Activated CD4-positive, alpha-beta memory T cell treated with anti-CD3 and anti-CD28 coated beads for 36 hours (primary cell): Measurements from ENCODE around the gene HBG1. TPM values are rescaled to one million over a fixed set of nuclear protein-coding genes. Genes with fewer than 3 reads are reported as not detected.

Source experiments
- CTCF ChIA-PET: fragments of 350-600 bp; sonication (Branson Sonifier 250); formaldehyde crosslinking; loops from one replicate; lab custom pipeline; 2021; ENCODE audit warnings: antibody characterized with exemption, inconsistent platforms; lab: Charles Lee
- POLR2A ChIA-PET: fragments of 350-600 bp; sonication (Branson Sonifier 250); formaldehyde crosslinking; loops from one replicate; lab custom pipeline; 2021; ENCODE audit warnings: antibody characterized with exemption; lab: Charles Lee
- DNase-seq: peaks from one replicate; pipeline ENCODE4 v3.0.0-alpha.2; 2020
- H3K27ac Mint-ChIP-seq: one replicate; pipeline ENCODE4 v1.8.0; 2021; ENCODE audit warnings: mixed read lengths
- H3K27me3 Mint-ChIP-seq: one replicate; pipeline ENCODE4 v1.8.0; 2021; ENCODE audit warnings: mixed read lengths
- H3K36me3 Mint-ChIP-seq: one replicate; pipeline ENCODE4 v1.8.0; 2021; ENCODE audit warnings: mixed read lengths
- H3K4me1 Mint-ChIP-seq: one replicate; pipeline ENCODE4 v1.8.0; 2021; ENCODE audit warnings: low read depth, mixed read lengths
- H3K4me3 Mint-ChIP-seq: one replicate; pipeline ENCODE4 v1.8.0; 2021; ENCODE audit warnings: mild to moderate bottlenecking, mixed read lengths
- H3K9me3 Mint-ChIP-seq: one replicate; pipeline ENCODE4 v1.8.0; 2021; ENCODE audit warnings: mixed read lengths
- intact Hi-C: fragments of 100-400 bp; cut with micrococcal nuclease; formaldehyde crosslinking; loops from one replicate; pipeline ENCODE4 v1.15.1; 2023
- total RNA-seq, 2 experiments: library from RNA; stranded (reverse); gene quantifications; one replicate each; pipeline ENCODE4 v1.2.3, GENCODE V29; 2021

HBG1 gene
- total RNA-seq, 2 experiments from 2014 or later = not detected

DNA sequence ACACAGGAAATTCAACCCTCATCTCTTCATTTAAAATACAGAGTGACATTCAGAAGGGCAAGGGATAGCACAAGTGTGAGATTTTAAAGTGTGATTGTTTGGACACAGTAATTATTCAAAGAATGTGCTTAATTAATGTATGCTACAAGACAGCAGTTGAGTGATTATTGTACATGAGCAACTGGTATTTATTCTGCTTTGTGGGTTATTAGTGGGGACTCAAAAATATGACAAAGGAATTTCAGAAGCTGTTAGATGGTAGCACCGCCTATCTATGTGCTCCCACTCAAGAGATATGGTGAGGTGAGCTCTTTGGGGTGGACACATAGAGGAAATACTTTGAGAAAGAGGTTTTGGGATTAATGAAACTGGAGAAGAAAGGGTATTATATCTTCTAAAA, 9.6 kb downstream of the HBG1 start:
- Mint-ChIP-seq H3K4me1 (no peaks in the 10 kb centered on the region), H3K27ac (no peak overlapping the region), H3K9me3 (no peaks in the 10 kb centered on the region), H3K27me3 (no peaks in the 10 kb centered on the region), H3K36me3 (no peaks in the 10 kb centered on the region), H3K4me3 (no peak overlapping the region)
- intact Hi-C loops = no loop called here
- ChIA-PET CTCF (no interaction called here), POLR2A (no interaction called here)
- no peak for DNase-seq

DNA sequence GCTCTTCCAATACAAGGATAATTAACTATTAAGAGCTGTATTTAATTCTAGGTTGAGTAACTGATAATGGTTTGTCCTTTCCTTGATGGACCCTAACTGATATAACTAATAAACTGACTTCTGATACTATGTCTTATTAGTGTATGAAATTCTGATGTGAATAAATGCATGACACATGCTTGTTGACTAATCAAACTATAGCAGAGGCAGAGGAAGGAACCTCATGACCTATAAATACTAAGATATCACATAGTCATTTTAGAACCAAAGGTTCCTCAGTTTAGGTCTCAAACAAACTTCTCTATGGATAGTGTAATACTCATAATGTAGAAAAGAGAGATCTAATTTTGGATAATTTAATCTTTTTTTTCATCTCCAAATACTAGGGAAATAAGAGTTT, 10.6 kb downstream of the HBG1 start:
- no peak overlapping the region for H3K27ac Mint-ChIP-seq
- no peak for DNase-seq
- CTCF ChIA-PET = no interaction called here
- POLR2A ChIA-PET = no interaction called here
- H3K4me1 Mint-ChIP-seq = peaks cover 5% of the 10 kb centered on the region
- no peaks in the 10 kb centered on the region for H3K9me3 Mint-ChIP-seq
- no peak overlapping the region for H3K4me3 Mint-ChIP-seq
- no peaks in the 10 kb centered on the region for H3K36me3 Mint-ChIP-seq
- intact Hi-C loops = no loop called here
- H3K27me3 Mint-ChIP-seq = no peaks in the 10 kb centered on the region

DNA sequence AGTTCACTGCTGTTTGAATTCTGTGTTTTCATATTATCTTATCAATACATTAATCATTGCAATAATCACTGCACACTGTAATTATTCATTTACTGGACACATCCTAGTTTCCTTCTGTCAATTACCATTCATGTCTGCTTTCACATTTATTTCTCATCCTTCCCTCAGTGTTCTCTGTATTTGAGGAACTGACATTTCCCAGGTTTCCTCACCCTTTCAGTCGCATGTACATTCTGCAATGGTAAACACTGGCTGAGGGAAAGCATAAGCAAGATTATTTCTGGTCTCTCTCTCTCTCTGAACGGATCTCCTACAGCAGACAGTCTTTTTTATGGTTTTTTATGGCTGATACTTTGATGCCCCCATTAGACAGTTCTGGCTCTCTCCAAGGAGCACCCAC, 11.2 kb downstream of the HBG1 start:
- ChIA-PET POLR2A (no interaction called here), CTCF (no interaction called here)
- no peak for DNase-seq
- H3K27ac Mint-ChIP-seq = no peak overlapping the region
- peaks cover 5% of the 10 kb centered on the region for H3K4me1 Mint-ChIP-seq
- no peaks in the 10 kb centered on the region for H3K36me3 Mint-ChIP-seq
- H3K27me3 Mint-ChIP-seq = no peaks in the 10 kb centered on the region
- no peaks in the 10 kb centered on the region for H3K9me3 Mint-ChIP-seq
- H3K4me3 Mint-ChIP-seq = no peak overlapping the region
- intact Hi-C loops = no loop called here

DNA sequence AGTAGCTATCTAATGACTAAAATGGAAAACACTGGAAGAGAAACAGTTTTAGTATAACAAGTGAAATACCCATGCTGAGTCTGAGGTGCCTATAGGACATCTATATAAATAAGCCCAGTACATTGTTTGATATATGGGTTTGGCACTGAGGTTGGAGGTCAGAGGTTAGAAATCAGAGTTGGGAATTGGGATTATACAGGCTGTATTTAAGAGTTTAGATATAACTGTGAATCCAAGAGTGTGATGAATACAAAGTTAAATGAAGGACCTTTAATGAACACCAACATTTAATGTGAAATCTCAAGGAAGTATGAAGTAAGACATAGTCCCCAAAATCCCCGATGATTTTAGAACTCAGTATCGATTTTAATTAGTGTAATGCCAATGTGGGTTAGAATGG, 12.2 kb downstream of the HBG1 start:
- Mint-ChIP-seq H3K9me3 (no peaks in the 10 kb centered on the region), H3K36me3 (no peaks in the 10 kb centered on the region), H3K4me1 (peaks cover 5% of the 10 kb centered on the region), H3K27ac (no peak overlapping the region), H3K4me3 (no peak overlapping the region), H3K27me3 (no peaks in the 10 kb centered on the region)
- intact Hi-C loops = no loop called here
- ChIA-PET POLR2A (no interaction called here), CTCF (no interaction called here)
- DNase-seq = no peak

DNA sequence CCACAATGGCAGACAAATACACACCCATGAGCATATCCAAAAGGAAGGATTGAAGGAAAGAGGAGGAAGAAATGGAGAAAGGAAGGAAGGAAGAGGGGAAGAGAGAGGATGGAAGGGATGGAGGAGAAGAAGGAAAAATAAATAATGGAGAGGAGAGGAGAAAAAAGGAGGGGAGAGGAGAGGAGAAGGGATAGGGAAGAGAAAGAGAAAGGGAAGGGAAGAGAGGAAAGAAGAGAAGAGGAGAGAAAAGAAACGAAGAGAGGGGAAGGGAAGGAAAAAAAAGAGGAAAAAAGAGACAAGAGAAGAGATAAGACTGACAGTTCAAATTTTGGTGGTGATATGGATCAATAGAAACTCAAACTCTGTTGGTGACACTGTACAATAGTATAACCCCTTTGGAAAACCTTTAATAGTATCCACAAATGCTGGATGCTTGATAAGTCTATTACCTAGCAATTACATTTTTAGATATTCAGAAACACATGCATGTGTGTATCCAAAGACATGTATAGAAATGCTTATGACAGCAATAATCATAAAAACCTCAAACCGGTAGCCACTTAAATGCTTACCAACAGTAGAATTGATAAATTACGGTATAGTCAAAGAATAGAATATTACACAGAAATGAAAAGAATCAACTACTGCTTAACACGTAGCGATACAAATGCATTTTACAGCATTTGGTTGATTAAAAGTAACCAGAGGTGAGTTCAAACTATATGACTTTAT, 14.1 kb downstream of the HBG1 start:
- Mint-ChIP-seq H3K27ac (no peak overlapping the region), H3K27me3 (no peaks in the 10 kb centered on the region), H3K4me3 (no peak overlapping the region), H3K4me1 (peaks cover 5% of the 10 kb centered on the region), H3K36me3 (no peaks in the 10 kb centered on the region), H3K9me3 (no peaks in the 10 kb centered on the region)
- intact Hi-C loops = no loop called here
- CTCF ChIA-PET = no interaction called here
- POLR2A ChIA-PET = no interaction called here
- no peak for DNase-seq

DNA sequence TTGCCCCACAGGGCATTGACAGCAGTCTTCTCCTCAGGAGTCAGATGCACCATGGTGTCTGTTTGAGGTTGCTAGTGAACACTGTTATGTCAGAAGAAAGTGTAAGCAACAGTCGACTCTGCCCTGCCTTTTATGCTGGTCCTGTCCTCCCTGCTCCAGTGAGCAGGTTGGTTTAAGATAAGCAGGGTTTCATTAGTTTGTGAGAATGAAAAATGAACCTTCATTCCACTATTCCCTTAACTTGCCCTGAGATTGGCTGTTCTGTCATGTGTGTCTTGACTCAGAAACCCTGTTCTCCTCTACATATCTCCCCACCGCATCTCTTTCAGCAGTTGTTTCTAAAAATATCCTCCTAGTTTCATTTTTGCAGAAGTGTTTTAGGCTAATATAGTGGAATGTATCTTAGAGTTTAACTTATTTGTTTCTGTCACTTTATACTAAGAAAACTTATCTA, 15.2 kb downstream of the HBG1 start, which contains the start of gene HBD:
TSS of gene HBD (minus strand) at position 103 of the 454 bp plus-strand sequence. CDS start at position 53, 50 bp downstream.
- no peak for DNase-seq
- Mint-ChIP-seq H3K4me3 (no peak within 1 kb of the TSS), H3K27ac (no peak within 1 kb of the TSS), H3K36me3 (no peaks in the 10 kb centered on the region), H3K9me3 (no peaks in the 10 kb centered on the region), H3K4me1 (peaks cover 5% of the 10 kb centered on the region), H3K27me3 (no peaks in the 10 kb centered on the region)
- ChIA-PET POLR2A (no interaction called here), CTCF (no interaction called here)
- intact Hi-C loops = no loop called here

DNA sequence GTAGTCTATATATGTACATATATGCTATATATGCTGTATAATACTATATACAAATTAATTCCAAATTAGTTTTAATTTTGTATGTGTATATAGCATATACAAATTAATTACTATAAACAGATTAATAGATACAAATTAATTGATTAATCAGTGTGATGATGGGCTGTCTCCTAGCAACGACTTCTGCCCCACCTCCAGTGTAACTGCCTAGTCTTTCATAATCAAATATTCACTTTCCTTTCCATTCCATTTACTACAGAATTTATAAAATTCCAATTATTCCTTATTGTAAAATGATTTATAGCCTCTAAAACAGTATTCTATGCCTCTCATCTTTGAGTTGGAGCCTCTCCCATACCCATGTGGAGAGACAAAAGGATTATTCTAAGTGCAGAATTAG, 16.4 kb downstream of the HBG1 start:
- ChIA-PET CTCF (no interaction called here), POLR2A (no interaction called here)
- no peaks in the 10 kb centered on the region for H3K27me3 Mint-ChIP-seq
- no peak for DNase-seq
- no peaks in the 10 kb centered on the region for H3K9me3 Mint-ChIP-seq
- intact Hi-C loops = no loop called here
- no peak overlapping the region for H3K27ac Mint-ChIP-seq
- no peaks in the 10 kb centered on the region for H3K36me3 Mint-ChIP-seq
- H3K4me3 Mint-ChIP-seq = no peak overlapping the region
- H3K4me1 Mint-ChIP-seq = peaks cover 5% of the 10 kb centered on the region

DNA sequence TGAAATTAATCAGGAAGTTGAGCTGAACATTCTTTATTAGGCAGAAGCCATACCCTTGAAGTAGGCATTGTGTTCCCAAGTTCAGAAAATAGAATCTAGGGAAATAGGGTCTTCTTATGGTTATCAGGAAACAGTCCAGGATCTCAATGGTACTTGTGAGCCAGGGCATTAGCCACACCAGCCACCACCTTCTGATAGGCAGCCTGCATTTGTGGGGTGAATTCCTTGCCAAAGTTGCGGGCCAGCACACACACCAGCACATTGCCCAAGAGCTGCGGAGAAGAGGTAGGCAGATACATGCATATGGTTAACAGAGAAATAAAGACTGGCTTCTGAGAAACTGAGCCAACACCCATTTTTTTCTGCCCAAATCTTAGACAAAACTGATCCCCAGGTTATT, 16.8 kb downstream of the HBG1 start:
- Mint-ChIP-seq H3K4me3 (no peak overlapping the region), H3K36me3 (no peaks in the 10 kb centered on the region), H3K27ac (no peak overlapping the region), H3K4me1 (peaks cover 5% of the 10 kb centered on the region), H3K9me3 (no peaks in the 10 kb centered on the region), H3K27me3 (no peaks in the 10 kb centered on the region)
- no peak for DNase-seq
- ChIA-PET CTCF (no interaction called here), POLR2A (no interaction called here)
- intact Hi-C loops = no loop called here

DNA sequence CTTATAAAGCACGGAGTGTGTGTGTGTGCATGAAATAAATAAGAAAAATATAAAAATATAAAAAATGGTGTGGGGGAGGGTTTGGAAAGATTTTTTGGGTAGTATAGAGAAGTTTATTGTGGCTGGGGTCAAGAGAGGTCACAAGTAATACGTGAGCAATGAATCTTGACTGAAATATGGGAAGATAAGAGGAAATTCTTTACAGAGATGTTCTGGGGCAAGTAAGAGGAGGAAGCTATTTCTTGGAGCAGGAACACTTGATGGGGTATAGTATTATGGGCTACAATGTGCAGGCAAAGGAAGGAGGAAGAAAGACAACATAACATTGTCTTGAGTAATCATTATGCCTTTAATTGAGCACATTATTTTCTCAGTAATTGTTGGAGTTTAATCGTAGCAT, 17.5 kb downstream of the HBG1 start:
- H3K27ac Mint-ChIP-seq = no peak overlapping the region
- CTCF ChIA-PET = no interaction called here
- H3K4me1 Mint-ChIP-seq = peaks cover 5% of the 10 kb centered on the region
- H3K36me3 Mint-ChIP-seq = no peaks in the 10 kb centered on the region
- no peaks in the 10 kb centered on the region for H3K27me3 Mint-ChIP-seq
- no peak overlapping the region for H3K4me3 Mint-ChIP-seq
- no peak for DNase-seq
- no peaks in the 10 kb centered on the region for H3K9me3 Mint-ChIP-seq
- intact Hi-C loops = no loop called here
- POLR2A ChIA-PET = no interaction called here

DNA sequence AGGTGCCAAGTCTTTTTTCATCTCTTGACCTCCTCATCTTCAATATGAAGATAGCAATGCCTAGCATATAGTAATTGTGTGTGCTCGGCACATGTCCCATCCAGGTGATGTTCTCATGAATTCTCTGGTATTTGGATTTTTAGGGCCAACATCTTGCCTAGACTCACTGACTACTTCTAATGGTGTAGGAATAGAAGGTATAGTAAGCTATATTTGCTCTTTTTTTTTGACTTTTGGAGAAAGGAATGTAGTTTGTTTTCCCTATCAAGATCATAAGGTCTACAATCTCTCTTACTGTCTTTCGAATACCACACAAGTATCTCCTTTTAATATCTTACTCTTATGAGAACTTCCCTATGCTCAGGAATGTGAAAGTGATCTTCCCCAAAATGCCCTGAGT, 18.5 kb downstream of the HBG1 start:
- CTCF ChIA-PET = no interaction called here

DNA sequence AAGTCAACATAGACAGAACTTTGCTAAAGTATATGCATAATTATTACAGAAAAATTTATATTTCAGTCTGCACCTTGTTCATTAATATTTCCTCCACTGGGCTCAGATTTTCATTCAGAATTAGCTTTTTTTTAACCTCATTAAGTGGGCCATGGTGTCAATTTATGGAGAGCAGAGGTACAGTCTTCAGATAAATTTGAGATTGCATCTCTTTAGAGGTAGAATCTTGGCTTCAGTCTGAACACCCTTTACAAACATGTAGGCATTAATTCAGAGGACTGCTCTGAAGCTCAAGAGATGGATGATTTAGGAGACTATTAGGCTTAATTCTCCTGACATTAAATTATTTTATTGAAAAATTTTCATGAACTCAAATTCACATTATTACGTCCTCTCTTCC, 19.4 kb downstream of the HBG1 start:
- Mint-ChIP-seq H3K4me3 (no peak overlapping the region), H3K27ac (no peak overlapping the region), H3K4me1 (peaks cover 5% of the 10 kb centered on the region), H3K9me3 (no peaks in the 10 kb centered on the region), H3K36me3 (no peaks in the 10 kb centered on the region), H3K27me3 (no peaks in the 10 kb centered on the region)
- CTCF ChIA-PET = no interaction called here
- POLR2A ChIA-PET = no interaction called here
- DNase-seq = no peak
- intact Hi-C loops = no loop called here

More for the DNA sequence above, 18.5 kb downstream of the HBG1 start:
- Mint-ChIP-seq H3K27ac (no peak overlapping the region), H3K36me3 (no peaks in the 10 kb centered on the region), H3K4me1 (peaks cover 5% of the 10 kb centered on the region), H3K27me3 (no peaks in the 10 kb centered on the region), H3K4me3 (no peak overlapping the region), H3K9me3 (no peaks in the 10 kb centered on the region)
- POLR2A ChIA-PET = no interaction called here
- intact Hi-C loops = no loop called here
- no peak for DNase-seq

DNA sequence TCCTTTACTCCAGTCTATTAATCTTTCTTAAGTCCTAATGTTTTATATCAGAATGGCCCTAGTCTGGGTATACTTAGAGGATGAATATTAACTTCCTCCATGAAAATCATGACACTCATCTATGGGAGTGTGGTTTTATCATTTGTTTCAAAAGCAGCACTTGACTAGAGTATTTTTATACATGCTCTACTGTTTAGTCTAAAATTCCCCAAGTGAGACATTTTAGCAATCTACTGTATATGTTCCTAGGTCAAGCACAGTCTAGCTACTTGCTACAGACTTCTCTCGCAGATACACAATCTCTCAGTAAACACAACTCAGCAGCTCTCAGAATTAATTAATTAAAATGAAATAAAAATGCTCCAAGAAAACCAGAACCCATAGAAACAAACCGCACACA, 19.9 kb downstream of the HBG1 start:
- Mint-ChIP-seq H3K27me3 (no peaks in the 10 kb centered on the region), H3K4me1 (peaks cover 5% of the 10 kb centered on the region), H3K9me3 (no peaks in the 10 kb centered on the region), H3K4me3 (no peak overlapping the region), H3K36me3 (no peaks in the 10 kb centered on the region), H3K27ac (no peak overlapping the region)
- POLR2A ChIA-PET = no interaction called here
- CTCF ChIA-PET = no interaction called here
- intact Hi-C loops = no loop called here
- no peak for DNase-seq

DNA sequence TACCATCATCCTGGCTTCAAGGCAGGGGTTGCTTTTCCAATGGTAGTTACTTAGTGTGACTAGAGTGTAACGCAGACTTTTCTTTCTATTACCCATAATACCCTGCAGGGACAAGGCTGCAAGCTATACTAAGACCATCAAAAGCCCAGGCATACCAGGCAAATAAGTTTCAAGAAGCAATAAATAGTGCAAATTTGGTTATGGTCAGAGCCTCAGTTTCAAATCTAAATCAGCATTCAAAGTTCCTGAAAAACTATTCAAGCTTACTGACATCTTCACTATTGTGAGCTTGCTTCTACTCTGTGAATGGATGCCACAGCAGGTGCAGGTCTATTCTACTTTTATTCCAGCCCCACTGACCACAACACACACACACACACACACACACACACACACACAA, 20.3 kb downstream of the HBG1 start:
- Mint-ChIP-seq H3K4me3 (no peak overlapping the region), H3K36me3 (no peaks in the 10 kb centered on the region), H3K27ac (no peak overlapping the region), H3K9me3 (no peaks in the 10 kb centered on the region), H3K27me3 (no peaks in the 10 kb centered on the region), H3K4me1 (peaks cover 2% of the 10 kb centered on the region)
- DNase-seq = no peak
- ChIA-PET CTCF (no interaction called here), POLR2A (no interaction called here)
- intact Hi-C loops = no loop called here
